ENCODE measurements around the gene CRYZ. TPM values are rescaled to one million over a fixed set of nuclear protein-coding genes. Genes with fewer than 3 reads are reported as not detected.
"Not testable (repeated sequence)": the region's sequence is repeated elsewhere in the genome, so short reads cannot be mapped to it uniquely, and the experiment has no call there.

Gene CRYZ
- polyA plus RNA-seq, 1 donor (not counting 4 experiments of a cell fraction or from before 2014, with no cell fraction given): 213 TPM

DNA sequence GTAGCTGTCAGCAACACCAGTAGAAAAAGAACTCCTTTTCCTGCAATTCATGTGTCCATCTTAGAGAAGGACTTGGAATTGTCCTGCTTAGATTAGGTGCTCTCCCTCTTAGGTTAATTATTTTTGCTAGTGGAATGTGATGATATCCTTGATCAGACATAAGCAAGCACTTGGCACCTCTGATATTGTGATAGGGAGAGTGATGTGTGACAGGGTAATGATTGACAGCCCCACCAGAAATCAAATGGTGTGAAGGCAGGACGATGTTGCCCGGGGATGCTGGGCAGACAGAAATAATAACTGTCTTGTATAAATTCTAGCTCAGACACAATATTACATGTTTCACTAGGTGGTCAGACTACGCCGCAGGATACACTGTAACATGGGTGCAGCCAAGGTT is 4.5 kb upstream of the CRYZ start:
- TF ChIP-seq, protein P1, sequence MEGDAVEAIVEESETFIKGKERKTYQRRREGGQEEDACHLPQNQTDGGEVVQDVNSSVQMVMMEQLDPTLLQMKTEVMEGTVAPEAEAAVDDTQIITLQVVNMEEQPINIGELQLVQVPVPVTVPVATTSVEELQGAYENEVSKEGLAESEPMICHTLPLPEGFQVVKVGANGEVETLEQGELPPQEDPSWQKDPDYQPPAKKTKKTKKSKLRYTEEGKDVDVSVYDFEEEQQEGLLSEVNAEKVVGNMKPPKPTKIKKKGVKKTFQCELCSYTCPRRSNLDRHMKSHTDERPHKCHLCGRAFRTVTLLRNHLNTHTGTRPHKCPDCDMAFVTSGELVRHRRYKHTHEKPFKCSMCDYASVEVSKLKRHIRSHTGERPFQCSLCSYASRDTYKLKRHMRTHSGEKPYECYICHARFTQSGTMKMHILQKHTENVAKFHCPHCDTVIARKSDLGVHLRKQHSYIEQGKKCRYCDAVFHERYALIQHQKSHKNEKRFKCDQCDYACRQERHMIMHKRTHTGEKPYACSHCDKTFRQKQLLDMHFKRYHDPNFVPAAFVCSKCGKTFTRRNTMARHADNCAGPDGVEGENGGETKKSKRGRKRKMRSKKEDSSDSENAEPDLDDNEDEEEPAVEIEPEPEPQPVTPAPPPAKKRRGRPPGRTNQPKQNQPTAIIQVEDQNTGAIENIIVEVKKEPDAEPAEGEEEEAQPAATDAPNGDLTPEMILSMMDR (optimal IDR thresholded peaks at IDR 0.05 in 1 of 3, IDR thresholded peaks at IDR 0.05 in 1 of 3, conservative IDR thresholded peaks at IDR 0.05 in 1 of 3; ENCODE audit: extremely low read depth in 1 of 3, insufficient read depth in 2 of 3, low read length in 3 of 3): no peak
- TF ChIP-seq EZH2 (IDR thresholded peaks at IDR 0.05; ENCODE audit: low read length): no peak
- Histone ChIP-seq H3K9ac (ENCODE audit: control insufficient read depth, extremely low read depth, insufficient read depth, low read length) (no peak overlapping the region), H3K4me3 (ENCODE audit: control insufficient read depth in 2 of 3, extremely low read depth in 1 of 3, insufficient read depth in 2 of 3, low read depth in 1 of 3, low read length in 3 of 3) (no peak overlapping the region), H3K36me3 (ENCODE audit: control insufficient read depth in 2 of 2, extremely low read depth in 1 of 2, insufficient read depth in 2 of 2, low read length in 2 of 2) (peaks cover 12 to 20% of the 10 kb centered on the region in 2 experiments), H3K27ac (ENCODE audit: control insufficient read depth, insufficient read depth, low read length) (no peak overlapping the region), H3K27me3 (ENCODE audit: control insufficient read depth, extremely low read depth, insufficient read depth, low read length) (no peaks in the 10 kb centered on the region), H3K79me2 (ENCODE audit: control insufficient read depth, insufficient read depth, low read length) (peaks cover 29% of the 10 kb centered on the region), H3K9me3 (ENCODE audit: control insufficient read depth, low read depth, low read length) (peaks cover 2% of the 10 kb centered on the region), H2AFZ (ENCODE audit: control insufficient read depth, low read length) (no peak overlapping the region), H3K4me2 (ENCODE audit: control insufficient read depth, extremely low read depth, insufficient read depth, low read depth, low read length) (no peak overlapping the region), H3K4me1 (ENCODE audit: control insufficient read depth, extremely low read depth, insufficient read depth, low read length) (peaks cover 10% of the 10 kb centered on the region), H3K9me1 (ENCODE audit: control insufficient read depth, extremely low read depth, insufficient read depth, low read length) (no peaks in the 10 kb centered on the region), H4K20me1 (ENCODE audit: control insufficient read depth, extremely low read depth, insufficient read depth, low read length) (no peaks in the 10 kb centered on the region)
- dilution Hi-C loops (cut with MboI; ENCODE audit: extremely low pct_ligation_motif_present, low sequenced_read_pairs): no loop called here
- no peak for DNase-seq (ENCODE audit: low read depth, low spot score)
- FAIRE-seq: no peak

GRCh38 chr1:74733604-74734484 is 994 bp upstream of the CRYZ start:
- Histone ChIP-seq H3K9me3 (ENCODE audit: control insufficient read depth, low read depth, low read length) (no peaks in the 10 kb centered on the region), H3K79me2 (ENCODE audit: control insufficient read depth, insufficient read depth, low read length) (peaks cover 42% of the 10 kb centered on the region), H3K4me3 (ENCODE audit: control insufficient read depth in 2 of 3, extremely low read depth in 1 of 3, insufficient read depth in 2 of 3, low read depth in 1 of 3, low read length in 3 of 3) (peak overlapping the region; percentile 83 to 94 (median 93)), H3K4me2 (ENCODE audit: control insufficient read depth, extremely low read depth, insufficient read depth, low read depth, low read length) (peak overlapping the region; percentile 61), H3K36me3 (ENCODE audit: control insufficient read depth in 2 of 2, extremely low read depth in 1 of 2, insufficient read depth in 2 of 2, low read length in 2 of 2) (peaks cover 10 to 12% of the 10 kb centered on the region in 2 experiments), H3K27me3 (ENCODE audit: control insufficient read depth, extremely low read depth, insufficient read depth, low read length) (no peaks in the 10 kb centered on the region), H4K20me1 (ENCODE audit: control insufficient read depth, extremely low read depth, insufficient read depth, low read length) (no peaks in the 10 kb centered on the region), H3K9ac (ENCODE audit: control insufficient read depth, extremely low read depth, insufficient read depth, low read length) (peak overlapping the region; percentile 97), H3K27ac (ENCODE audit: control insufficient read depth, insufficient read depth, low read length) (peak overlapping the region; percentile 94), H3K4me1 (ENCODE audit: control insufficient read depth, extremely low read depth, insufficient read depth, low read length) (peaks cover 30% of the 10 kb centered on the region), H2AFZ (ENCODE audit: control insufficient read depth, low read length) (peak overlapping the region; percentile 99), H3K9me1 (ENCODE audit: control insufficient read depth, extremely low read depth, insufficient read depth, low read length) (no peaks in the 10 kb centered on the region)
- DNase-seq (ENCODE audit: low read depth, low spot score) (peak; percentile 55), FAIRE-seq (peak; percentile 53)
- dilution Hi-C loops (cut with MboI; ENCODE audit: extremely low pct_ligation_motif_present, low sequenced_read_pairs): no loop called here
- TF ChIP-seq, protein P1 (optimal IDR thresholded peaks at IDR 0.05 in 1 of 3, IDR thresholded peaks at IDR 0.05 in 1 of 3, conservative IDR thresholded peaks at IDR 0.05 in 1 of 3; ENCODE audit: extremely low read depth in 1 of 3, insufficient read depth in 2 of 3, low read length in 3 of 3): peak; percentile 57 to 62 (median 61)
- no peak for TF ChIP-seq EZH2 (IDR thresholded peaks at IDR 0.05; ENCODE audit: low read length)

DNA sequence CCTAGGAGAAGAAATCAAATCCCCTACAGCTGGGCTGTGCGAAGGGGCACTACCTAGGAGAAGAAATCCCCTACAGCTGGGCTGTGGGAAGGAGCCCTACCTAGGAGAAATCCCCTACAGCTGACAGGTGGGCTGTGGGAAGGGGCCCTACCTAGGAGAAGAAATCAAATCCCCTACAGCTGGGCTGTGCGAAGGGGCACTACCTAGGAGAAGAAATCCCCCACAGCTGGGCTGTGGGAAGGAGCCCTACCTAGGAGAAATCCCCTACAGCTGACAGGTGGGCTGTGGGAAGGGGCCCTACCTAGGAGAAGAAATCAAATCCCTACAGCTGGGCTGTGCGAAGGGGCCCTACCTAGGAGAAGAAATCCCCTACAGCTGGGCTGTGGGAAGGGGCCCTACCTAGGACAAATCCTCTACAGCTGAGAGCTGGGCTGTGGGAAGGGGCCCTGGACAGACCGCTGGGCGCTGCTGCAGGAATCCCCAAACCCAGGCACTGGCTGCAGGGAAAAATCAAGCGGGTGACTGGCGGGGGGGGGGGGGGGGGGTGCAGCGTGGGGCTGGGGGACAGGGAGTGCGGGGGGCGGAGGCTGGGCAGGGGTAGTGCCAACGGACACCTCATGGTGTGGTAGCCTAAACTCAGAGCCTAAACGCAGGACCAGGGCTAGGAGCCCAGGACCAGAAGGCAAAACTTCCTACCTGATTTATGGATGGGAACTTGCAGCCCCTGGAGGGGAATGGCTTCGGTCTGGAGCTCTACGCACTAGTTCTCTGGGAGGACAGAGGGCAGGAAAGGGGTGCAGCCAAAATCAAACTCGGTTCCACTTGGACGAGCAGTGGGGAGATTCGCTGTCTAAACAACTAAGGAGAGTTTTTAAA is 541 bp downstream of the CRYZ start:
- H3K36me3 ChIP-seq (ENCODE audit: control insufficient read depth in 2 of 2, extremely low read depth in 1 of 2, insufficient read depth in 2 of 2, low read length in 2 of 2); H3K9me1 ChIP-seq (ENCODE audit: control insufficient read depth, extremely low read depth, insufficient read depth, low read length); H3K27me3 ChIP-seq (ENCODE audit: control insufficient read depth, extremely low read depth, insufficient read depth, low read length); dilution Hi-C loops (cut with MboI; ENCODE audit: extremely low pct_ligation_motif_present, low sequenced_read_pairs); H4K20me1 ChIP-seq (ENCODE audit: control insufficient read depth, extremely low read depth, insufficient read depth, low read length); DNase-seq (ENCODE audit: low read depth, low spot score); H3K9me3 ChIP-seq (ENCODE audit: control insufficient read depth, low read depth, low read length); FAIRE-seq: not testable (repeated sequence)
- peak overlapping the region; percentile 97 for H3K9ac ChIP-seq (ENCODE audit: control insufficient read depth, extremely low read depth, insufficient read depth, low read length)
- H3K4me2 ChIP-seq (ENCODE audit: control insufficient read depth, extremely low read depth, insufficient read depth, low read depth, low read length): peak overlapping the region; percentile 63
- H2AFZ ChIP-seq (ENCODE audit: control insufficient read depth, low read length): peak overlapping the region; percentile 69
- H3K79me2 ChIP-seq (ENCODE audit: control insufficient read depth, insufficient read depth, low read length): peaks cover 43% of the 10 kb centered on the region
- H3K4me3 ChIP-seq (ENCODE audit: control insufficient read depth in 2 of 3, extremely low read depth in 1 of 3, insufficient read depth in 2 of 3, low read depth in 1 of 3, low read length in 3 of 3): peak overlapping the region; percentile 83 to 94 (median 93)
- H3K4me1 ChIP-seq (ENCODE audit: control insufficient read depth, extremely low read depth, insufficient read depth, low read length): peaks cover 30% of the 10 kb centered on the region
- H3K27ac ChIP-seq (ENCODE audit: control insufficient read depth, insufficient read depth, low read length): peak overlapping the region; percentile 94

All from keratinocyte (primary cell).